Sigmoid colon (tissue), 4 donors: ENCODE results near the gene PMM2.

ENCODE experiments used
- POLR2AphosphoS5 ChIP-seq, 4 donors: sonication (generic); formaldehyde crosslinking; IDR thresholded peaks; one replicate each; pipeline ENCODE4 v1.6.1; 2017; ENCODE audit warnings: antibody characterized with exemption in 4 of 4
- TF ChIP-seq, protein P1 (sequence below), 4 experiments: fragments of 450-650 bp in 3 of 4; fragments of 200-600 bp in 1 of 4; IDR thresholded peaks; one replicate each; pipeline ENCODE4 v1.5.1; 2016 to 2019; ENCODE audit warnings: antibody characterized with exemption in 4 of 4, mild to moderate bottlenecking in 3 of 4, moderate library complexity in 2 of 4

- no peak for TF ChIP-seq POLR2AphosphoS5 (IDR thresholded peaks at IDR 0.05)
- TF ChIP-seq, protein P1, sequence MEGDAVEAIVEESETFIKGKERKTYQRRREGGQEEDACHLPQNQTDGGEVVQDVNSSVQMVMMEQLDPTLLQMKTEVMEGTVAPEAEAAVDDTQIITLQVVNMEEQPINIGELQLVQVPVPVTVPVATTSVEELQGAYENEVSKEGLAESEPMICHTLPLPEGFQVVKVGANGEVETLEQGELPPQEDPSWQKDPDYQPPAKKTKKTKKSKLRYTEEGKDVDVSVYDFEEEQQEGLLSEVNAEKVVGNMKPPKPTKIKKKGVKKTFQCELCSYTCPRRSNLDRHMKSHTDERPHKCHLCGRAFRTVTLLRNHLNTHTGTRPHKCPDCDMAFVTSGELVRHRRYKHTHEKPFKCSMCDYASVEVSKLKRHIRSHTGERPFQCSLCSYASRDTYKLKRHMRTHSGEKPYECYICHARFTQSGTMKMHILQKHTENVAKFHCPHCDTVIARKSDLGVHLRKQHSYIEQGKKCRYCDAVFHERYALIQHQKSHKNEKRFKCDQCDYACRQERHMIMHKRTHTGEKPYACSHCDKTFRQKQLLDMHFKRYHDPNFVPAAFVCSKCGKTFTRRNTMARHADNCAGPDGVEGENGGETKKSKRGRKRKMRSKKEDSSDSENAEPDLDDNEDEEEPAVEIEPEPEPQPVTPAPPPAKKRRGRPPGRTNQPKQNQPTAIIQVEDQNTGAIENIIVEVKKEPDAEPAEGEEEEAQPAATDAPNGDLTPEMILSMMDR (IDR thresholded peaks at IDR 0.05) = no peak
These were observed 512 bp downstream of the PMM2 start for GRCh38 chr16:8798174-8798527.
